Central memory CD4-positive, alpha-beta T cell (primary cell): ENCODE results near the gene PCBP1.
"Not testable (repeated sequence)": the region's sequence is repeated elsewhere in the genome, so short reads cannot be mapped to it uniquely, and the experiment has no call there.

ENCODE experiments used
- DNase-seq: peaks from one replicate; pipeline ENCODE4 v3.0.0; 2022
- total RNA-seq, 3 experiments: gene quantifications; one replicate each; lab custom pipeline; 2026; lab: John Stamatoyannopoulos, UW

Gene PCBP1
- 136 to 225 (median 199) reads per million in 3 experiments for total RNA-seq

GRCh38 chr2:70086838-70087701 lies at the start of gene PCBP1:
Gene PCBP1 (plus strand): TSS chr2:70087477. CDS start chr2:70087744, 267 bp downstream.
- peak; percentile 96 for DNase-seq

- DNase-seq, result no peak
Measured at GRCh38 chr2:70039366-70039765, 47.9 kb upstream of the PCBP1 start.

DNA sequence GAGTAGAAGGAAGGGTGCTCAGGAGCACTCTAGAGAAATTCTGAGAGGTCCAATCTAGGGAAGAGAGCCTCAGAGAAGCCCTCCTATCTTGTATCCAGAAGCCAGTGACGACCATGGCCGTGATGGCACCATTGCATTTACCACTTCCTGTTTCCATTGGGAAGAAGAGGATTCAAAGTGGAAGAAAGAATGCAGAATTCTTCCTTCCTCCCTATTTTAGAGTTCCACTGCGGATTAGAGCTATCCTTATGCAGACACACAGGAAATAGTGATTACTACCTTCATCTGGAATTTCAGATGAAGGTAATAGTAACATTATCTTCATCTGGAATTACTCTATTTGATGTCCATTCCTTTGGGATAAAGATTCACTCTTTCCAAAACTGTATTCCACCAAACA lies 45.6 kb upstream of the PCBP1 start:
- no peak for DNase-seq

- no peak for DNase-seq
Measured at GRCh38 chr2:70042246-70042645, 45.0 kb upstream of the PCBP1 start.

DNA sequence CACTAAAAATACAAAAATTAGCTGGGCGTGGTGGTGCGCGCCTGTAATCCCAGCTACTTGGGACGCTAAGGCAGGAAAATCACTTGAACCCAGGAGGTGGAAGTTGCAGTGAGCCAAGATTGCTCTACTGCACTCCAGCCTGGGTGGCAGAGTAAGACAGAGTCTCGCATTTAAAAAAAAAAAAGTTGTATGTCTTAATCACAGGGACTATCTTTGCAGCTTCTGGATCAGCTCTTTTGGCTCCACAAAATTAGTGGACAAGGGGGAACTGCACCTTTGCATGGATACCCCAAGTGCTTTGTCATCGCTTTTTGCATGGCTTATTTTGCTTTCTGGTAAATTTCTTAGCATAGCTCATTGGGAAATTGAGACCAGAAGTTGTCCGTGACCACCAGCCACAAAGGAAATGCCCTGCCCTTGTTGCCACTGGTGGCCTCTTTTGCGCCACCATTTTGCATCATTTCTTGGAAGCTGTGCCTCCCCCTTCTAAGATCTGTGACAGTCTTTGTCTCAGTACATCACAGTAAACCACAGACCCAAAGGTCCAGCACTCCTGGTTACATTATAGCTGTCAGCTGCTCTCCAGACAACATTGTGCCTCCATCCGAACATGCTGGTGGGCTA lies 43.9 kb upstream of the PCBP1 start:
- peak; percentile 32 for DNase-seq

- DNase-seq, result no peak
Measured at GRCh38 chr2:70044290-70045040, 42.8 kb upstream of the PCBP1 start.

DNA sequence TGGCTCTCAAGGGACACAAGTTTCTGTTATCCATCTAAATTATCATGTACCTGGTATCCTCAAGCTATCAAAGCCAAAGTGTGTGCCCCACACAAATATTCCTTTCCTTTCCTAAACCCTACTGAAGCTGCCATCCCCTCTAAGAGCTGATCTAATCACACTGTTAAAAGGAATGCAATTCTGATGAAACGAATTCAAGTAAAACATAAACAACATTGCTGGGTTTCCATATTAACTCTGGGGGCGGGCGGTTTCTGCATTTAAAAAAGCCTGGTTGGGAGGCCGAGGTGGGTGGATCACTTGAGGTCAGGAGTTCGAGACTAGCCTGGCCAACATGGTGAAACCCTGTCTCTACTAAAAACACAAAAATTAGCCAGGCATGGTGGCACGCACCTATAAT lies 41.9 kb upstream of the PCBP1 start:
- DNase-seq, result no peak

DNA sequence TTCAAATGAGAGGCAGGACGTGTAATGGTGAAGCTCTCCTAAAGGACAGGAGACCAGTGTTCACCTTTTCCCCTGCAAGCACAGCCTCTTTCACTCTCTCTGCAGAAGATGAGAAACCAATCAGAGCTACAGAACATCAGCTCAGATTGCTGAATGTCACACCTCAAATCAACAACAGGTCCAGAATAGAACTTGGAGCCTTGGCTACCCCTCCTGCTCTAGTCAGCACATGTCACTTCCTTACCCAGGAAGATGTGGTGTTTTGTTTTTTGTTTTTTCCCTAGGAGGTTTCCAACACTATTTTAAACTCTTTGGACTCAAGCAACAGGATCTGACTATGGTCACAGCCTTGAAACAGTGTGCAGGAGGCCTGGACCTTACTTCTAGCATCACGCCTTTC lies 41.3 kb upstream of the PCBP1 start:
- no peak for DNase-seq

DNA sequence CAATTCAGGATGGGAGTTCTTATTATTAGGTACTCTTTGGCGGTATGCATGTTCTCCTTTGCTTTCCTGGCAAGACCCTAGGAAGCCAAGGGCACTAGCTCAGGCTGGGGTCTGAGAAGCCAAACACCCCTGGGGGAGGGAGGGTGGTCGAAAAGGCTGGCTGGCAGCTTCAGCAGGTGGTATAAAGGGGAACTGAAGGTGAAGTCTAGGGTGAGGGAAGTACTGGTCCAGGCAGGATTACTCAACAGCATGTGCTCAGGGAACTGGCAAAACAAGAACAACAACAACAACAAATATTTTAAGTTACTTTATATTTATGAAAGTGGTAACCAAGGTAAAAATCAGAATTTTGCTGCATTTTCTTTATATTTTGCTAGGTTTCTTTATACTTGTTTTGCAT lies 40.7 kb upstream of the PCBP1 start:
- no peak for DNase-seq

GRCh38 chr2:70047451-70047850 lies 39.8 kb upstream of the PCBP1 start:
- DNase-seq, result no peak

DNA sequence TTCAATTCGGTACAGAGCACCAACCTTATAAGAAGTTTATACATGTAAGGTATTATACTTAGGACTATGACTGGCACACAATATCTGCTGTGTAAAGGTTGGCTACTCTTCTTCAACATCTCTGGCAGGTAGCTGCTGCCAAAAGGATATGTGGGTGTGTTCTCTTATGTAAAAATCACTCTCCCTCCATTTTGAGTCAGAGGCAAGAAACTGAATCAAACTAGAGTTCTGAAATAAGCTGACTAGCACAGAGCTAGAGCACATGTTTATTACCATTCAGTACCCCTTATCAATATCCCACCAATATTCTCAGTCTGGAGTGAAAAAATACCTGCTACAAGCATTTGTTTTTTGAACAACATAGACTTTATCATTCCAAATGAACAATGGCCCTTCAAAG lies 38.0 kb upstream of the PCBP1 start:
- DNase-seq, result no peak

DNA sequence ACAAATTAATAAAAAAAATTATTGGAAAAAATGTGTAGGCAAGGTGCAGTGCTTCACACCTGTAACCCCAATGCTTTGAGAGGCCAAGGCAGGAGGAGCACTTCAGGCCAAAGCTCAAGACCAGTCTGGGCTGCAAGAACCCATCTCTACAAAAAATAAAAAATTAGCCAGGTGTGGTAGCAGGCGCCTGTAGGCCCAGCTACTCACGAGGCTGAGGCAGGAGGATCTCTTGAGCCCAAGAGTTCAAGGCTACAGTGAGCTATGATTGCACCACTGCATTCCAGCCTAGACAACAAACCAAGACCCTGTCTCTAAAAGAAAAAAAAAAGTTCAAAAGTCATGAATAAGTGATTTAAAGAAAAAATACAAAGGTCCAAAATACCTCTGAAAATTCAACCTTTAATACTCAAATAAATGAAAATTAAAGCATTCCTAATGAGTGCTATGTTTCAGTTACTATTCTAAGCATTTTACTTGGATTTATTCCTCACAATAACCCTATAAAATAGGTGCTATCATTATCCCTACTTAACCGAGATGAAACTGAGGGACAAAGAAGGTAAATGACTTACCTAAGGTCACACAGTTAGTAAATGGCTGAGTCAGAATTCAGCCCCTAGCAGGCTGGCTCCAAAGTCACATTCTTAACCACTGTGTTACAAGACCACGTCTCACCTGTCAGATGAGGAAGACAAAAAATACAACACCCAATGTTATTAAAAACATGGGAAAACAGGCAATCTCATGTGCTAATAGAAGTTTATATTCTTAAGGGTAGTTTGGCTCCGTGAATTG lies 36.4 kb upstream of the PCBP1 start:
- DNase-seq, result no peak

DNA sequence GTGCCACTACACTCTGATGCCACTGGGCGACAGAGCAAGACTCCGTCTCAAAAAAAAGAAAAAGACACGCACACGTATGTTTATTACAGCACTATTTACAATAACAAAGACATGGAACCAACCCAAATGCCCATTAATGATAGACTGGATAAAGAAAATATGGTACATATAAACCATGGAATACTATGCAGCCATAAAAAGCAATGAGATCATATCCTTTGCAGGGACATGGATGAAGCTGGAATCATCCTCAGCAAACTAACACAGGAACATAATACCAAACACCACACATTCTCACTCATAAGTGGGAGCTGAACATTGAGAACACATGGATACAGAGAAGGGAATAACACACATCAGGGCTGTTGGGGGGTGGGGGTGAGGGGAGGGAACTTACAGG lies 32.0 kb upstream of the PCBP1 start:
- not testable (repeated sequence) for DNase-seq

GRCh38 chr2:70061317-70061716 lies 26.0 kb upstream of the PCBP1 start:
- DNase-seq, result no peak

GRCh38 chr2:70062270-70062669 lies 25.0 kb upstream of the PCBP1 start:
- DNase-seq, result no peak

- no peak for DNase-seq
Measured at GRCh38 chr2:70068119-70068518, 19.2 kb upstream of the PCBP1 start.

DNA sequence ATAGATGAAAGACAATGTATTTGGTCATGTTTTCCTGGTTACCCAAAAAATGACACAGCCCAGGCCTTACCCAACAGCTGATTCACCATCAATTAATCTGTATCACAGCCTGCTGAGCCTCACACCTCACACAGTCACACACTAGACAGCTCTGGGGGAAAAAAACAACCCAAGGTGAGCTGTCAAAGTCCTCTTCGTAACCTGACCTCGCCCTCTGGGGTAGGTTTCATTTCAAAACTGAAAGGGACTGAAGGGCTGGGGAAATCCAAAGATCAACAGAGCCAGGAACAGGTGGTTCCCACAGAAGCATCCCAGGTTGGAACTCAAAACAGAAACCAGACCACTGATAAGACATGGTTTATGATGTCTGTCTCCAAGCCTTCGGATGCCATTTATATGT lies 18.2 kb upstream of the PCBP1 start:
- peak; percentile 87 for DNase-seq

DNA sequence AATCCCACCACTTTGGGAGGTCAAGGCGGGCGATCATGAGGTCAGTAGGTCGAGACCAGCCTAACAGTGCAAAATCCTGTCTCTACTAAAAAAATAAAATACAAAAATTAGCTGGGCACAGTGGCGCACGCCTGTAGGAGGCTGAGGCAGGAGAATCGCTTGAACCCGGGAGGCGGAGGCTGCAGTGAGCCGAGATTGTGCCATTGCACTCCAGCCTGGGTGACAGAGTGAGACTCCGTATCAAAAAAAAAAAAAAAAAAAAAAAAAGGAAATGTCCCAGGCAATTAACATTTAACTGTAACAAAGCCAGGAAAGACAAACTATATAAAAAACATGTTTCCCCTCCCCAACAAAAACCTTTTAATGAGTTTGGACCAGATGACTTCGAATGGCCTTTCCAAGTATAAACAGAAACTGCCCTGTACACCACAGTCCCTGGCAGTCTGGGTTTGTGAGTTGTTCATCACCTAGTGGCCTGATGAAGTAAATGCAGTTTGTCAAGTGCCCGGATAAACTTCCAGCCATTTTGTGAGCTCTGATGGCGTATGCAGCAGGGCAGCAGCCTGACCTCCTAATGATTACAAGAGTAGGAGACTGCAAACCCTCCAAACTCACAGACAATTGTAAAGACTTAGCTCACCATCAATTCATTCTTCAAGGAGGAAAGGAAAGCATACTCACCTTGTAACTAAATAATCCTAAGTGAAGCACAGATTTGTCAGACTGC lies 16.6 kb upstream of the PCBP1 start:
- DNase-seq, result peak; percentile 77

DNA sequence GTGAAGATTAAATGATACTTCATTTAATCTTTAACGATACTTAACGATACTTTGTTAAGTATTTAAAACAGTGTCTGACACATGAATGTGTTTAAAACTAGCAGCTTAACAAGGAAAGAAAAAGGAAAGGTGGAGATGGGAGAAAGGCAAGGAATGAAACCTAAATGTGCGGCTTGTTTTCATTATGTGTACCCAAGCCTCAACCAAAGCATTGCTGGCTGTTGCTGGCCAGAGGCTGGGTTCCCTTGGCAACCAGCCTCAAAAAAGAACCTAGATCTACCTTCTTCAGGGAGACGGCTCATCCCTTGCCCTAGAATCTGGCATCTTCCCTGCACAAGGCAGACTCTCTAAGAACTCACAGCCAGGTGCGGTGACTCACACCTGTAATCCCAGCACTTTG lies 13.8 kb upstream of the PCBP1 start:
- DNase-seq, result no peak

GRCh38 chr2:70078384-70078783 lies 8.9 kb upstream of the PCBP1 start:
- no peak for DNase-seq

- no peak for DNase-seq
Measured at GRCh38 chr2:70080610-70081200, 6.6 kb upstream of the PCBP1 start.

- no peak for DNase-seq
Measured at GRCh38 chr2:70081221-70081620, 6.1 kb upstream of the PCBP1 start.
